Prostate gland (tissue), 2 donors: Measurements from ENCODE around the gene SYNPR.

Experiments
- POLR2A ChIP-seq: fragments of 450-650 bp; IDR thresholded peaks from one replicate; pipeline ENCODE4 v1.6.1; 2016; ENCODE audit warnings: antibody characterized with exemption, mild to moderate bottlenecking
- TF ChIP-seq, protein P1 (sequence below), 4 experiments: fragments of 200-600 bp in 2 of 4; fragments of 450-650 bp in 2 of 4; sonication (generic) in 2 of 4; IDR thresholded peaks; 1 replicate in 3 of 4; 2 replicates in 1 of 4; pipeline ENCODE4 v1.5.1; 2016 to 2019; ENCODE audit warnings: antibody characterized with exemption in 4 of 4, mild to moderate bottlenecking in 2 of 4, moderate library complexity in 2 of 4

DNA sequence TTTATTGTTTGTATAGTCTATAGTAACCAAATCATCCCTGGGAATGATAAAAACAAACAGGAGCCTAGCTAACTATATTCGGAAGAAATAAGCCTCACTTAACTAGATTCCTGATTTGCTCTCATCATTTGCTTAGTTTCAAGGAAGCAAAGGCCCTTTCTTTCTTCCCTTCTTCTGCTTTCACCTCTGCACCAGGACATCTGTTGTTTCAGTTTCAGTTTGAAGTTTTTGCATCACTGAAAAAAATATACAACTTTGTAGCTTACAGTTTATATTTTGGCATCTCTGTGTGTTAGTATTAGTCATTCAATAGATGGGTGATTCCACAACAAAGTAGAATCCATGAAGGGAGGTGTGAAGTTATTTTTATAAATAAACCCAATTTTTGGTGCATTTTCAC lies 260.8 kb downstream of the SYNPR start:
- TF ChIP-seq, protein P1, sequence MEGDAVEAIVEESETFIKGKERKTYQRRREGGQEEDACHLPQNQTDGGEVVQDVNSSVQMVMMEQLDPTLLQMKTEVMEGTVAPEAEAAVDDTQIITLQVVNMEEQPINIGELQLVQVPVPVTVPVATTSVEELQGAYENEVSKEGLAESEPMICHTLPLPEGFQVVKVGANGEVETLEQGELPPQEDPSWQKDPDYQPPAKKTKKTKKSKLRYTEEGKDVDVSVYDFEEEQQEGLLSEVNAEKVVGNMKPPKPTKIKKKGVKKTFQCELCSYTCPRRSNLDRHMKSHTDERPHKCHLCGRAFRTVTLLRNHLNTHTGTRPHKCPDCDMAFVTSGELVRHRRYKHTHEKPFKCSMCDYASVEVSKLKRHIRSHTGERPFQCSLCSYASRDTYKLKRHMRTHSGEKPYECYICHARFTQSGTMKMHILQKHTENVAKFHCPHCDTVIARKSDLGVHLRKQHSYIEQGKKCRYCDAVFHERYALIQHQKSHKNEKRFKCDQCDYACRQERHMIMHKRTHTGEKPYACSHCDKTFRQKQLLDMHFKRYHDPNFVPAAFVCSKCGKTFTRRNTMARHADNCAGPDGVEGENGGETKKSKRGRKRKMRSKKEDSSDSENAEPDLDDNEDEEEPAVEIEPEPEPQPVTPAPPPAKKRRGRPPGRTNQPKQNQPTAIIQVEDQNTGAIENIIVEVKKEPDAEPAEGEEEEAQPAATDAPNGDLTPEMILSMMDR (IDR thresholded peaks at IDR 0.05): no peak
- no peak for TF ChIP-seq POLR2A
